H1 (cell line): Measurements from ENCODE around the gene URGCP. TPM values are rescaled to one million over a fixed set of nuclear protein-coding genes. Genes with fewer than 3 reads are reported as not detected.

ENCODE experiments used
- ASH2L ChIP-seq: fragments of 200-600, 300-600 bp; sonication (generic); IDR thresholded peaks from one replicate; pipeline ENCODE4 v1.7.1; 2017; ENCODE audit warnings: low read length
- EP300 ChIP-seq, 2 experiments: IDR thresholded peaks; 1 replicate in 1 of 2; 2 replicates in 1 of 2; pipeline ENCODE4 v1.6.1; 2011 to 2012; ENCODE audit warnings: low read depth in 2 of 2, low read length in 2 of 2, mild to moderate bottlenecking in 2 of 2, borderline replicate concordance in 1 of 2, inconsistent platforms in 1 of 2, moderate library complexity in 1 of 2
- EZH2 ChIP-seq: fragments of 200-600 bp; sonication (generic); IDR thresholded peaks from 2 replicates; pipeline ENCODE4 v1.7.1; 2012; ENCODE audit warnings: low read depth, mild to moderate bottlenecking, moderate library complexity, low read length, inconsistent platforms; ENCODE audit not compliant: severe bottlenecking
- HDAC6 ChIP-seq: IDR thresholded peaks from one replicate; pipeline ENCODE4 v1.7.1; 2012; ENCODE audit warnings: low read depth, mild to moderate bottlenecking, inconsistent platforms, low read length, moderate library complexity
- KDM1A ChIP-seq: fragments of 200-600, 300-600 bp; sonication (generic); IDR thresholded peaks from 2 replicates; pipeline ENCODE4 v1.7.1; 2016; ENCODE audit warnings: mild to moderate bottlenecking, low read length, borderline replicate concordance
- RAD21 ChIP-seq, 2 experiments: IDR thresholded peaks in 1 of 2; conservative IDR thresholded peaks in 1 of 2; 2 replicates each; pipeline ENCODE4 v1.6.1; 2011; ENCODE audit warnings: low read depth in 2 of 2, low read length in 2 of 2, improper control_type of control experiment in 1 of 2, inconsistent platforms in 1 of 2, mild to moderate bottlenecking in 1 of 2, moderate library complexity in 1 of 2
- polyA plus RNA-seq, 7 experiments: library from polyadenylated mRNA; depleted of rRNA in 3 of 7; stranded (reverse) in 5 of 7; unstranded in 2 of 7; fragments of >200 nt in 5 of 7; fragments of 200-250 nt in 2 of 7; gene quantifications; 1 replicate in 5 of 7; 2 replicates in 1 of 7; 4 replicates in 1 of 7; pipeline versions ENCODE4 v1.2.1 to v1.2.3, GENCODE V29; 2011 to 2013; ENCODE audit warnings: missing spikeins in 2 of 7, mixed read lengths in 2 of 7
- total RNA-seq: library from RNA; stranded (reverse); fragmentation: NEBNext Ultra II Directional; extraction: Animal tissue kit (Norgen Biotek cat#: 25700); gene quantifications from 2 replicates; pipeline ENCODE4 v1.2.1, GENCODE V29; 2021
- TF ChIP-seq, protein P1 (sequence below), 3 experiments: IDR thresholded peaks; 1 replicate in 2 of 3; 2 replicates in 1 of 3; pipeline versions ENCODE4 v1.5.1 to v1.6.1; 2011; ENCODE audit warnings: low read length in 3 of 3, mild to moderate bottlenecking in 3 of 3, inconsistent platforms in 2 of 3, low read depth in 1 of 3, moderate library complexity in 1 of 3; ENCODE audit not compliant: insufficient read depth in 1 of 3; ENCODE audit errors: control extremely low read depth in 1 of 3
- TF ChIP-seq, protein P2 (sequence below): fragments of 300-600 bp; sonication (generic); IDR thresholded peaks from 2 replicates; pipeline ENCODE4 v1.7.1; 2012; ENCODE audit warnings: low read length, moderate library complexity, mild to moderate bottlenecking, inconsistent platforms; ENCODE audit not compliant: insufficient replicate concordance

The URGCP gene
- total and polyA plus RNA-seq, 2 of the 8 experiments (the other 6 are each of a cell fraction or from before 2014, with no cell fraction given) = 9.0 to 18.7 TPM

DNA sequence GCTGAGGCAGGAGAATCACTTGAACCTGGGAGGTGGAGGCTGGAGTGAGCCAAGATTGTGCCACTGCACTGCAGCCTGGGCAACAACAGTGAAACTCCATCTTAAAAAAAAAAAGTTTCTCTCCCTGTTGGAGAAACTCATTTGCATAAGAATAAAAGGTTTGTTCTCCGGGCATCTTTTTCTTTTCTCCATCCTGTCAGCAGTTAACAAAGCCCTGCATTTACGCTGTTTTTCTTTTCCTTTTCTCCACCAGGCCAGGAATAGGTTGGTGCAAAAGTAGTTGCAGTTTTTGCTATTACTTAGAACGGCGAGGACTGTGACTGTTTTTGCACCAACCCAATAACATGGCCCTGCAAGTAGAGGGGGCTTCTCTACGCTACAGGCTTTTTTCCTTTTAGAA lies 9.5 kb upstream of the URGCP start (continued):
- TF ChIP-seq, protein P1, sequence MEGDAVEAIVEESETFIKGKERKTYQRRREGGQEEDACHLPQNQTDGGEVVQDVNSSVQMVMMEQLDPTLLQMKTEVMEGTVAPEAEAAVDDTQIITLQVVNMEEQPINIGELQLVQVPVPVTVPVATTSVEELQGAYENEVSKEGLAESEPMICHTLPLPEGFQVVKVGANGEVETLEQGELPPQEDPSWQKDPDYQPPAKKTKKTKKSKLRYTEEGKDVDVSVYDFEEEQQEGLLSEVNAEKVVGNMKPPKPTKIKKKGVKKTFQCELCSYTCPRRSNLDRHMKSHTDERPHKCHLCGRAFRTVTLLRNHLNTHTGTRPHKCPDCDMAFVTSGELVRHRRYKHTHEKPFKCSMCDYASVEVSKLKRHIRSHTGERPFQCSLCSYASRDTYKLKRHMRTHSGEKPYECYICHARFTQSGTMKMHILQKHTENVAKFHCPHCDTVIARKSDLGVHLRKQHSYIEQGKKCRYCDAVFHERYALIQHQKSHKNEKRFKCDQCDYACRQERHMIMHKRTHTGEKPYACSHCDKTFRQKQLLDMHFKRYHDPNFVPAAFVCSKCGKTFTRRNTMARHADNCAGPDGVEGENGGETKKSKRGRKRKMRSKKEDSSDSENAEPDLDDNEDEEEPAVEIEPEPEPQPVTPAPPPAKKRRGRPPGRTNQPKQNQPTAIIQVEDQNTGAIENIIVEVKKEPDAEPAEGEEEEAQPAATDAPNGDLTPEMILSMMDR (IDR thresholded peaks at IDR 0.05; ENCODE audit: control extremely low read depth in 1 of 3, insufficient read depth in 1 of 3, low read depth in 1 of 3, low read length in 3 of 3) = no peak
- TF ChIP-seq ASH2L (no peak), KDM1A (no peak), EZH2 (no peak), HDAC6 (no peak), RAD21 (IDR thresholded peaks at IDR 0.05 in 1 of 2, conservative IDR thresholded peaks at IDR 0.05 in 1 of 2; ENCODE audit: low read depth in 2 of 2, low read length in 2 of 2) (no peak), EP300 (IDR thresholded peaks at IDR 0.05; ENCODE audit: borderline replicate concordance in 1 of 2, low read depth in 2 of 2, low read length in 2 of 2) (no peak)
- TF ChIP-seq, protein P2, sequence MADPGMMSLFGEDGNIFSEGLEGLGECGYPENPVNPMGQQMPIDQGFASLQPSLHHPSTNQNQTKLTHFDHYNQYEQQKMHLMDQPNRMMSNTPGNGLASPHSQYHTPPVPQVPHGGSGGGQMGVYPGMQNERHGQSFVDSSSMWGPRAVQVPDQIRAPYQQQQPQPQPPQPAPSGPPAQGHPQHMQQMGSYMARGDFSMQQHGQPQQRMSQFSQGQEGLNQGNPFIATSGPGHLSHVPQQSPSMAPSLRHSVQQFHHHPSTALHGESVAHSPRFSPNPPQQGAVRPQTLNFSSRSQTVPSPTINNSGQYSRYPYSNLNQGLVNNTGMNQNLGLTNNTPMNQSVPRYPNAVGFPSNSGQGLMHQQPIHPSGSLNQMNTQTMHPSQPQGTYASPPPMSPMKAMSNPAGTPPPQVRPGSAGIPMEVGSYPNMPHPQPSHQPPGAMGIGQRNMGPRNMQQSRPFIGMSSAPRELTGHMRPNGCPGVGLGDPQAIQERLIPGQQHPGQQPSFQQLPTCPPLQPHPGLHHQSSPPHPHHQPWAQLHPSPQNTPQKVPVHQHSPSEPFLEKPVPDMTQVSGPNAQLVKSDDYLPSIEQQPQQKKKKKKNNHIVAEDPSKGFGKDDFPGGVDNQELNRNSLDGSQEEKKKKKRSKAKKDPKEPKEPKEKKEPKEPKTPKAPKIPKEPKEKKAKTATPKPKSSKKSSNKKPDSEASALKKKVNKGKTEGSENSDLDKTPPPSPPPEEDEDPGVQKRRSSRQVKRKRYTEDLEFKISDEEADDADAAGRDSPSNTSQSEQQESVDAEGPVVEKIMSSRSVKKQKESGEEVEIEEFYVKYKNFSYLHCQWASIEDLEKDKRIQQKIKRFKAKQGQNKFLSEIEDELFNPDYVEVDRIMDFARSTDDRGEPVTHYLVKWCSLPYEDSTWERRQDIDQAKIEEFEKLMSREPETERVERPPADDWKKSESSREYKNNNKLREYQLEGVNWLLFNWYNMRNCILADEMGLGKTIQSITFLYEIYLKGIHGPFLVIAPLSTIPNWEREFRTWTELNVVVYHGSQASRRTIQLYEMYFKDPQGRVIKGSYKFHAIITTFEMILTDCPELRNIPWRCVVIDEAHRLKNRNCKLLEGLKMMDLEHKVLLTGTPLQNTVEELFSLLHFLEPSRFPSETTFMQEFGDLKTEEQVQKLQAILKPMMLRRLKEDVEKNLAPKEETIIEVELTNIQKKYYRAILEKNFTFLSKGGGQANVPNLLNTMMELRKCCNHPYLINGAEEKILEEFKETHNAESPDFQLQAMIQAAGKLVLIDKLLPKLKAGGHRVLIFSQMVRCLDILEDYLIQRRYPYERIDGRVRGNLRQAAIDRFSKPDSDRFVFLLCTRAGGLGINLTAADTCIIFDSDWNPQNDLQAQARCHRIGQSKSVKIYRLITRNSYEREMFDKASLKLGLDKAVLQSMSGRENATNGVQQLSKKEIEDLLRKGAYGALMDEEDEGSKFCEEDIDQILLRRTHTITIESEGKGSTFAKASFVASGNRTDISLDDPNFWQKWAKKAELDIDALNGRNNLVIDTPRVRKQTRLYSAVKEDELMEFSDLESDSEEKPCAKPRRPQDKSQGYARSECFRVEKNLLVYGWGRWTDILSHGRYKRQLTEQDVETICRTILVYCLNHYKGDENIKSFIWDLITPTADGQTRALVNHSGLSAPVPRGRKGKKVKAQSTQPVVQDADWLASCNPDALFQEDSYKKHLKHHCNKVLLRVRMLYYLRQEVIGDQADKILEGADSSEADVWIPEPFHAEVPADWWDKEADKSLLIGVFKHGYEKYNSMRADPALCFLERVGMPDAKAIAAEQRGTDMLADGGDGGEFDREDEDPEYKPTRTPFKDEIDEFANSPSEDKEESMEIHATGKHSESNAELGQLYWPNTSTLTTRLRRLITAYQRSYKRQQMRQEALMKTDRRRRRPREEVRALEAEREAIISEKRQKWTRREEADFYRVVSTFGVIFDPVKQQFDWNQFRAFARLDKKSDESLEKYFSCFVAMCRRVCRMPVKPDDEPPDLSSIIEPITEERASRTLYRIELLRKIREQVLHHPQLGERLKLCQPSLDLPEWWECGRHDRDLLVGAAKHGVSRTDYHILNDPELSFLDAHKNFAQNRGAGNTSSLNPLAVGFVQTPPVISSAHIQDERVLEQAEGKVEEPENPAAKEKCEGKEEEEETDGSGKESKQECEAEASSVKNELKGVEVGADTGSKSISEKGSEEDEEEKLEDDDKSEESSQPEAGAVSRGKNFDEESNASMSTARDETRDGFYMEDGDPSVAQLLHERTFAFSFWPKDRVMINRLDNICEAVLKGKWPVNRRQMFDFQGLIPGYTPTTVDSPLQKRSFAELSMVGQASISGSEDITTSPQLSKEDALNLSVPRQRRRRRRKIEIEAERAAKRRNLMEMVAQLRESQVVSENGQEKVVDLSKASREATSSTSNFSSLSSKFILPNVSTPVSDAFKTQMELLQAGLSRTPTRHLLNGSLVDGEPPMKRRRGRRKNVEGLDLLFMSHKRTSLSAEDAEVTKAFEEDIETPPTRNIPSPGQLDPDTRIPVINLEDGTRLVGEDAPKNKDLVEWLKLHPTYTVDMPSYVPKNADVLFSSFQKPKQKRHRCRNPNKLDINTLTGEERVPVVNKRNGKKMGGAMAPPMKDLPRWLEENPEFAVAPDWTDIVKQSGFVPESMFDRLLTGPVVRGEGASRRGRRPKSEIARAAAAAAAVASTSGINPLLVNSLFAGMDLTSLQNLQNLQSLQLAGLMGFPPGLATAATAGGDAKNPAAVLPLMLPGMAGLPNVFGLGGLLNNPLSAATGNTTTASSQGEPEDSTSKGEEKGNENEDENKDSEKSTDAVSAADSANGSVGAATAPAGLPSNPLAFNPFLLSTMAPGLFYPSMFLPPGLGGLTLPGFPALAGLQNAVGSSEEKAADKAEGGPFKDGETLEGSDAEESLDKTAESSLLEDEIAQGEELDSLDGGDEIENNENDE = no peak
- TF ChIP-seq, all 59 proteins: peak for 0
